ENCODE results near the gene PYY.
A peak's percentile ranks its signal among the peaks of the same experiment; 100 is the strongest.
"Not testable (repeated sequence)": the region's sequence is repeated elsewhere in the genome, so short reads cannot be mapped to it uniquely, and the experiment has no call there.

Gene PYY

GRCh38 chr17:43953746-43954145 is at the start of gene PYY:
TSS of gene PYY (minus strand) at chr17:43953940. CDS start at chr17:43953483, 457 bp downstream.
- no peak for DNase-seq

GRCh38 chr17:44002141-44002848 is 48.6 kb upstream of the PYY start:
- no peak for DNase-seq

- DNase-seq, result no peak
Observed at GRCh38 chr17:44001461-44001920, 47.8 kb upstream of the PYY start.

- DNase-seq, result no peak
Observed at GRCh38 chr17:44000871-44001460, 47.2 kb upstream of the PYY start.

GRCh38 chr17:44000141-44000860 is 46.6 kb upstream of the PYY start:
- DNase-seq, result no peak

- DNase-seq, result no peak
Observed at GRCh38 chr17:43999024-43999423, 45.3 kb upstream of the PYY start.

- no peak for DNase-seq
Observed at GRCh38 chr17:43998552-43998951, 44.8 kb upstream of the PYY start.

GRCh38 chr17:43997180-43997579 is 43.4 kb upstream of the PYY start:
- not testable (repeated sequence) for DNase-seq

- no peak for DNase-seq
Observed at GRCh38 chr17:43995150-43995471, 41.4 kb upstream of the PYY start.

GRCh38 chr17:43994272-43995149 is 40.8 kb upstream of the PYY start:
- DNase-seq, result peak; percentile 73

GRCh38 chr17:43992641-43993040 is 38.9 kb upstream of the PYY start:
- DNase-seq, result no peak

- no peak for DNase-seq
Observed at GRCh38 chr17:43988301-43988700, 34.6 kb upstream of the PYY start.

GRCh38 chr17:43987131-43988021 is 33.6 kb upstream of the PYY start:
- no peak for DNase-seq

GRCh38 chr17:43986225-43986981 is 32.7 kb upstream of the PYY start:
- DNase-seq, result no peak

- no peak for DNase-seq
Observed at GRCh38 chr17:43984521-43984920, 30.8 kb upstream of the PYY start.

- no peak for DNase-seq
Observed at GRCh38 chr17:43983515-43984411, 30.0 kb upstream of the PYY start.

- DNase-seq, result no peak
Observed at GRCh38 chr17:43983196-43983514, 29.4 kb upstream of the PYY start.

GRCh38 chr17:43982171-43982570 is 28.4 kb upstream of the PYY start:
- no peak for DNase-seq

- no peak for DNase-seq
Observed at GRCh38 chr17:43979671-43980070, 25.9 kb upstream of the PYY start.

GRCh38 chr17:43979011-43979410 is 25.3 kb upstream of the PYY start:
- no peak for DNase-seq

Measured in activated CD4-positive, alpha-beta T cell treated with anti-CD3 and anti-CD28 coated beads, Interleukin-10, Interleukin-2, amounts not matched to agents 100 ng/mL and 50 ng/mL, durations not matched to agents 16 hours and 8 hours (primary cell).